HG02885 (cell line): Measurements from ENCODE around the gene VPS35L.

Experiments
- ATAC-seq: cut with Tn5 transposase; IDR thresholded peaks from one replicate; pipeline ENCODE4 v1.9.1; 2021; ENCODE audit warnings: mild to moderate bottlenecking; ENCODE audit not compliant: unreplicated experiment, poor library complexity

The VPS35L gene

DNA sequence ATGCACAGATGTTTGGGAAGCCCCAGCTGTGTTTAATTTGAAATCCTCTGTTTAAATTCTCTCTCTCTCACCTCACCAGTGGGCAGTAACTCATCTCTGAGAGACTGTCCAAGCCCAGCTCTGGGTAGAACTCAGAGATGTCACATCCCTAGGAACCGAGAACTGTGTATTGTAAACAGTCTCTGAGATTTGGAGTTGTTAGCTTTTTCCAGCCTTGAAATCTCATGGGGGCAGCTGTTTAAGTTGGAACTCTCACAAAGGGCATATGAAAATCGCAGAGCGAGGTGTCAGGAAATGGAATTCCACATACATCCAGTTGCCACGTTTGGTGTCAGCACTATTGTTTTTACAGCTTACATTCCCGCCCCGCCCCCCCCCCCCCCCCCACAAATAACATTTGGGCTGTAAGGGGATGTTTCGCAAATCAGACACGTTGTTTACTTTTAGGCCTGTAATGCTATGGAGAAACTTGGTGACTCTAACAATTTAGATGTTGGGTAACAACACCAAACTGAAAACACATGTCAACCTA, 34.3 kb downstream of the VPS35L start:
- ATAC-seq: no peak

GRCh38 chr16:19595043-19595767, 39.7 kb downstream of the VPS35L start:
- no peak for ATAC-seq

GRCh38 chr16:19598805-19599510, 43.5 kb downstream of the VPS35L start:
- ATAC-seq: no peak

- ATAC-seq: no peak
Measured at GRCh38 chr16:19599968-19600716, 44.6 kb downstream of the VPS35L start.

- ATAC-seq: no peak
Measured at GRCh38 chr16:19601083-19601976, 45.8 kb downstream of the VPS35L start.

- no peak for ATAC-seq
Measured at GRCh38 chr16:19604911-19605310, 49.4 kb downstream of the VPS35L start.

DNA sequence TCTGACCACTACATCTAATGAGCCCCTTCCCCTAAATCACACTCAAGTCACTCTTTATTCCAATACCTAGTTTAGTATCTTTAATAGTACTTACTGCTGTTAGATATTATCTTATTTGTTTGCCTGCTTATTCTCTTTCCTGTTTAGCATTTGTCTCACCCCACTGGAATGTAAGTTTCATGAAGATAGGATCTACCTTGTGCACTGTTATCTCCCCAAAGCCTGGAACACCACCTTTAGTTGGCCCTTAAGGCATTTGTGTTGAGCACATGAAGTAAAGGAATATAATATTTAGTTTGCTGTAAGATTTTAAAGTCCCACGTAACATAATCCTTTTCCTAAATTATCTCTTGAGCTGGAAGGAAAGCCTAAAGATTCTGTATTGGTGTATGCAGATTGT, 50.2 kb downstream of the VPS35L start:
- no peak for ATAC-seq

DNA sequence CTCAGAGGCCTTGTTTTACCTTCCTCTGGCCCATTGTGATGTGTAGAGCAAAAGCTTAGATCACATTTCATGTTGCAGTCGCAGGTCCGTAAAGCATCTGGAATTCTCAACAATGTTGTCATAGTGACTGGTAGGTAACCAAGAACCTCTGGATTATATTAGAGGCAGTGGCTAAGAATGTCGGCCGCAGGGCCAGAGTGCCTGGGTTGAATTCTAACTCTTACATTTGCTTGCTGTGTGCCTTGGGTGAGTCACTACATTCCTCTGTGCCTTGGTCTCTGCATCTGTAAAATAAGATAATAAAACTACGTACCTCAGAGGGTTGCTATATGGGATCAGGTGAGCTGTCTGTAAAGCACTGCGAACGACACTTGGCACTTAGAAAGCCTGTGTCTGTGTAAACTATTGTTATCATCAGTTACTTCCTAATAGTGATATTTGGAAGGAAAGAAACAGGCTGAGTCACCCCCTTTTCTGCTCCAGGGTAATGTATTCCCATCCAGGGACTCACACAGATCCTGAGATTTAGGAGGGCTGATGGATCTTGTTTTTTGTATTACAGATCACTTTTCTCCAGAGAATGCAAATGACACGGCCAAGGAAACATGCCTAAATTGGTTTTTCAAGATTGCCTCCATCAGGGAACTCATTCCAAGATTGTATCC, 52.2 kb downstream of the VPS35L start:
- no peak for ATAC-seq

GRCh38 chr16:19609359-19609758, 53.9 kb downstream of the VPS35L start:
- no peak for ATAC-seq

DNA sequence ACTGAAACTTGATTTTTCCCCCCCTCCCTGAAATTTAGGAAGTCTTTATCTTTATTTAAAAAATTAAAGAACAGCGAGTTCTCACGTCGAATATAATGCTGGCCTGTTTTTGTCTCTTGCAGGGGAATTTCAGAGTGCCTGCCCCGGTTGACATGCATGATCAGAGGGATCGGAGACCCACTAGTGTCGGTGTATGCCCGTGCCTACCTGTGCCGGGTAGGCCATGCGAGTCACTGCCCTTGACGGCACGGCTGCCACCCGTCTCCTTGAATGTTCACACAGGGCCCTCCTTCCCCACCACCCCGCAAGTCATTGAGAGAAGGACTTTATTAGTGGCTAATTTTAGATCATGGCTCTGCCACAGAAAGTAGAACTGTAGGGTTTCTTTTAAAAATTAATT, 54.7 kb downstream of the VPS35L start:
- ATAC-seq: no peak

- ATAC-seq: no peak
Measured at GRCh38 chr16:19613834-19614233, 58.3 kb downstream of the VPS35L start.

DNA sequence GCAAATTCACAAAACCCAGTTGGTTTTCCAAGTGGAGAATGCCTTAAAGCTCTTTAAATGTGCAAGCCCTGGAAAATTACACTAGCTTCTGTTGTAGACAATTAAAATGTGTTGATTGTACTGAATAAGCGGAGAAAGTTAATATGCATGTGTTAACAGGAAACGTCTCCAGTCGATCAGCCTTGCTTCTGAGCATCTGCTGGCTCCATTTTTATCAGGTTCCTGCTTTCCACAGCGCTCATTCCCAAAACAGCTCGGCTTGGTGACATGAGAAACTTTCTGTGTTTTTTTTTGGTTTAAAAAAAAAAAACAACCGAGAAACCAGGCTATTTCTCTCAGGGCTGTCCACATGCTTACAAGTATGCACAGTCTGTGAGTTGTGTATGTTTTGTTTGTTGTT, 60.7 kb downstream of the VPS35L start:
- no peak for ATAC-seq

DNA sequence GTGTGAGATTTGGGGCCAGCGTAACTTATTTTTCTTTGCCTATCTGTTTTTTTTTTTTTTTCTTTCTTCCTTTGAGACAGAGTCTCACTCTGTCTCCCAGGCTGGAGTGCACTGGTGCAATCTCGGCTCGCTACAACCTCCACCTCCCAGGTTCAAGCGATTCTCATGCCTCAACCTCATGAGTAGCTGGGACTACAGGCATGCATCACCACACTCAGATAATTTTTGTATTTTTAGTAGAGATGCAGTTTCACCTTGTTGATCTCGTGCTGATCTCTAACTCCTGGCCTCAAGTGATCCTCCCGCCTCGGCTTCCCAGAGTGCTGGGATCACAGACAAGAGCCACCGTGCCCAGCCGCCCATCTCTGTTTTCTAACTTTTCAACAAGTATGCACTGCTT, 63.4 kb downstream of the VPS35L start:
- no peak for ATAC-seq

DNA sequence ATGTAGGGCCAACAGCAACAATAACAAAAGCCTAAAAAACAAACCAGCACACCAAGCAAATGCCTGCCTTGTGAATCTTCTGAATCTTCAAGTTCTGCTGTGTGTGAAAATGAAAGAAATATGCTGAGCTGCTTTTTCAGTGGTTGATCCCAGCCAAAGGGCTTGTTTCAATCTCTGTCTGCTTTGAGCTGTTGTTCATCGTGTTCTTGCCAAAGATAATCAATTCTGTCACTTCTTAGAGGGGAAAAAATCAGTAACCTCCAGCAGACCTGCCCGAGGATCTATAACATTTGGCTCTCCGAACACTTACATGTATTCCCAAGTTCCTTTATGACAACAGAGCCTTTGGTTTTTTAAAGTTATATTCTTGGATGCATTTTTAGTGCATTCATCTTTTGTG, 65.9 kb downstream of the VPS35L start:
- ATAC-seq: no peak

- no peak for ATAC-seq
Measured at GRCh38 chr16:19625039-19625438, 69.5 kb downstream of the VPS35L start.

DNA sequence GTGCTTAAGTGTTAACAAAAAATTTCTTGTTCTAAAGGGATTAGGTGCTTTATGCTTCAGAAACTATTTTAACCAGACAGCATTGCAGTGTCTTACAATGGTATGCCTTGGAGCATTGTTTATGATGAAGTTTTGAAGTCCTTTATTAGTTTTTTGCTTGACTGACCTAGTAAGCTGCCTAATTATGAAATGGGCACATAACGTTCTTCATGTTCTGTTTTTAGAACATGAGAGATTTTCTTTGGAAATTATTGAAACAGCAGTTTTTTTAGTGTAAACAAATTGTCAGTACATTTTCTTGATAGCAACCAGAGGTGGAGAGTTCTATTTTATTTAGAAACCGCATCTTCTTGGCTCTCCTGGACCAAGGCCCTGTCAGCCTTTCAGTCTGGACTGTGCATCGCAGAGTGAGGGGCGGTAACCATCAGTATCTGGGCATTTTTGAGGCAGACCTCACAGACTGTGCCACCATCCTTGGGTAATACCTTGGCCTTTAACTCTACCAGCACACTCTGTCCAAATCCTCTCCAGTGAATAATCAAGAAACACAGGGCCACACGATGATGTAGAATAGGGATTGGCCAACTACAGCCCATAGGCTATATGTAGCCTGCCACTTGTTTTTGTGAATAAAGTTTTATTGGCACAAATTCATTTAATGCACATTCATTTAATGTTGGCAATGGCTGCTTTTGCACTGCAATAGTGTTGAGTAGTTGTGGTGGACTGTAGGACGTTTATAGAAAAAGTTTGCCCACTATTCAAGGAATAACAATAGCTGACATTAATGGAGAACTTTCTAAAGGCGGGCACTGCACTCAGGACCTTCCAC, 81.1 kb downstream of the VPS35L start:
- no peak for ATAC-seq

DNA sequence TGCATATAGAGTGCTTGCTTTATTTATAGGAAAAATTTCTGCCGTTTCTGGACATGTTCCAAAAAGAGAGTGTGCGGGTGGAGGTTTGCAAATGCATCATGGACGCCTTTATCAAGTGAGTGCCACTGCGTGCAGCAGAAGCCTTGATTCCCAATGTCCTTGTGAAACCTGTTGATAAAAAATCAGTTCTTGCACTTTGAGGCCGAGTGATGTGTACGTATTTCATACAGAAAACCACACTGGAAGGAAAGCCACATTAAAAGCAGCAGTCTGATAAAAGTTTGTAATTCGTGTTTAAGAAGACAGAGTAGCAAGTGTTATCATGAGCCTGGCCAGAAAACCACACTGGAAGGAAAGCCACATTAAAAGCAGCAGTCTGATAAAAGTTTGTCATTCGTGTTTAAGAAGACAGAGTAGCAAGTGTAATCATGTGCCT, 84.5 kb downstream of the VPS35L start:
- no peak for ATAC-seq

DNA sequence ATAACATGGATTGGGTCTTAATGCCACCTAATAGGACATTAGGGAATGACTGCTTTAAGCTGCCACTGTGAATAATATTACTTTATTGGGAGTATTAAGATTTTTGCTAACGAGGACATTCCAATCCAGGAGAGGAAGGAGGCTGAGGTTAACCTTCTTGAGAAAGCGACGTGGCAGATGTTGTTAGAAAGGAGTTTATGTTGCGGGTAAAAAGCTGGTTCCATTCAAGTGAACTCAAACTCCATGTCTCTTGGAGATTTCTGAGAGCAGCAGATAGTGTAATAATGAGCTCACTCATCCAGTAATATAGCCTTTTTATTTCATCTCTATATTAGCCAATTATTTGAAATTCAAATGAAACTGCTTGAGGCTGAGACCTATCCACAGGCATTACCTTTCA, 87.0 kb downstream of the VPS35L start:
- ATAC-seq: no peak

GRCh38 chr16:19644877-19645276, 89.4 kb downstream of the VPS35L start:
- no peak for ATAC-seq
